ENCODE measurements around the gene ZNF276.

- no peak for TF ChIP-seq MAX (IDR thresholded peaks at IDR 0.05)
- no peak for TF ChIP-seq RAD21 (IDR thresholded peaks at IDR 0.05; ENCODE audit: low read depth)
- no peak for TF ChIP-seq TAF1 (IDR thresholded peaks at IDR 0.05; ENCODE audit: low read depth)
- no peak for TF ChIP-seq CEBPB (IDR thresholded peaks at IDR 0.05)
- TF ChIP-seq FOXM1 (IDR thresholded peaks at IDR 0.05; ENCODE audit: borderline replicate concordance, low read depth), result no peak
- no peak for TF ChIP-seq EP300 (IDR thresholded peaks at IDR 0.05; ENCODE audit: borderline replicate concordance)
- TF ChIP-seq YY1 (IDR thresholded peaks at IDR 0.05; ENCODE audit: low read depth), result no peak
Measured at GRCh38 chr16:89741342-89742014, 20.1 kb downstream of the ZNF276 start.
